Uterus (tissue), 4 donors: Measurements from ENCODE around the gene DOC2B. TPM values are rescaled to one million over a fixed set of nuclear protein-coding genes. Genes with fewer than 3 reads are reported as not detected.
A peak's percentile ranks its signal among the peaks of the same experiment; 100 is the strongest.
"Not testable (repeated sequence)": the region's sequence is repeated elsewhere in the genome, so short reads cannot be mapped to it uniquely, and the experiment has no call there.

Experiments used
- DNase-seq, 2 donors: peaks; one replicate each; pipeline ENCODE4 v3.0.0-alpha.2; 2019 to 2020
- H3K27ac ChIP-seq, 2 donors: fragments of 200-600 bp; sonication (generic); 1 replicate in 1 of 2; 2 replicates in 1 of 2; pipeline ENCODE4 v1.5.1; 2016 to 2018
- H3K27me3 ChIP-seq, 2 donors: fragments of 200-600 bp; sonication (generic); one replicate each; pipeline ENCODE4 v1.5.1; 2018 to 2019; ENCODE audit warnings: control low read depth in 1 of 2
- H3K36me3 ChIP-seq, 2 donors: fragments of 200-600 bp; sonication (generic); one replicate each; pipeline ENCODE4 v1.5.1; 2019; ENCODE audit warnings: control low read depth in 1 of 2
- H3K4me1 ChIP-seq, 2 donors: fragments of 200-600 bp; sonication (generic); one replicate each; pipeline ENCODE4 v1.5.1; 2018 to 2019; ENCODE audit warnings: control low read depth in 1 of 2
- H3K4me3 ChIP-seq, 2 donors: fragments of 200-600 bp; sonication (generic); 1 replicate in 1 of 2; 2 replicates in 1 of 2; pipeline ENCODE4 v1.5.1; 2018 to 2019; ENCODE audit warnings: mild to moderate bottlenecking in 1 of 2
- H3K9me3 ChIP-seq, 2 donors: fragments of 200-600 bp; sonication (generic); one replicate each; pipeline ENCODE4 v1.5.1; 2019; ENCODE audit warnings: control low read depth in 1 of 2
- POLR2A ChIP-seq, 2 donors: fragments of 450-650 bp; IDR thresholded peaks; one replicate each; pipeline ENCODE4 v1.6.1; 2016; ENCODE audit warnings: antibody characterized with exemption in 2 of 2, mild to moderate bottlenecking in 1 of 2, moderate library complexity in 1 of 2
- intact Hi-C: fragments of 100-400 bp; cut with DNase I; formaldehyde crosslinking; loops from one replicate; pipeline ENCODE4 v1.15.1; 2023; ENCODE audit warnings: low total_unique reads
- total RNA-seq, 4 donors: library from RNA; depleted of rRNA in 3 of 4; stranded (reverse); fragments of >200 nt in 3 of 4; gene quantifications; one replicate each; pipeline versions ENCODE4 v1.1.0 to v1.2.4, GENCODE V29; 2014 to 2023
- TF ChIP-seq, protein P1 (sequence below), 4 experiments: fragments of 200-600 bp in 2 of 4; fragments of 450-650 bp in 2 of 4; sonication (generic) in 2 of 4; IDR thresholded peaks; one replicate each; pipeline ENCODE4 v1.5.1; 2016 to 2019; ENCODE audit warnings: antibody characterized with exemption in 4 of 4, mild to moderate bottlenecking in 2 of 4, moderate library complexity in 1 of 4
- donor health status: DM: yes; HTN: yes; CAD: no.

The DOC2B gene
- total RNA-seq, 4 donors from 2014 or later: 3.8 to 45.3 (median 7.1) TPM

DNA sequence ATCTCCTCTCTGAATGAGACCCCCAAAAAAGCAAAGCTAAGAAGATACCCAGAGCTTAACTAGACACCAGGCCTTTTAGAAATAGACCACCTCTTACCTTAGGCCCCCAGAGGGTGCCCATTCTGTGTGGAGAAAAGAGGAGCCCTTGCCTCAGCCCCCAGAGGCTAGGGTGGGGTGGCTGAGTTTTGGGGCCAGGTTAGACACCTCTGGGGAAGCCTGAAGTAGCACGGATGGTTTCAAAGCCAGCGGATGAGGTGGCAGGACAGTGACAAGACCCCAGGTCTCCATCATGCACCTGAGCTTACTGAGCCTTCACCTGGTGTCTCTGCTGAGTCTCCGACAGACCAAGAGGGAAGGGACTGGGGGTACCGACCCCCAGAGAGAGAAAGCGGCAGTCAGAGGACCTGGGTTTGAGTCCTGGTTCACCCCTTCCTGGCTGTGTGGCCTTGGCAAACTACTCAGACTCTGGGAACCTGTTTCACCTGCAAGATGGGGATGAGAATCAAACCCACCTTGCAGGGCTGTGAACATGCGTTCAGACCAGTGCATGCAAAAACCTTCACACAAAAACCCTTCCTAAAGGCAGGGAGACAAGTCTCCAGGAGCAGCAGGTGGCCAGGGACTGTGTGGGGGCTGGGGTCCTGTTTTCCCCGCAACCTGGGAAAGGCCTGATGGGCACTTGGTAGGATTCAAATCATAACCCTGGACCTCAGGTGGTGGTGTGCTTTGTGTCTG lies 36.3 kb downstream of the DOC2B start:
- Histone ChIP-seq H3K4me3 (no peak overlapping the region), H3K4me1 (no peaks in the 10 kb centered on the region), H3K27me3 (no peaks in the 10 kb centered on the region), H3K9me3 (no peaks in the 10 kb centered on the region), H3K27ac (peak overlapping the region in 1 of 2 donors; percentile 6), H3K36me3 (no peaks in the 10 kb centered on the region)
- no peak for TF ChIP-seq POLR2A (IDR thresholded peaks at IDR 0.05)
- TF ChIP-seq, protein P1, sequence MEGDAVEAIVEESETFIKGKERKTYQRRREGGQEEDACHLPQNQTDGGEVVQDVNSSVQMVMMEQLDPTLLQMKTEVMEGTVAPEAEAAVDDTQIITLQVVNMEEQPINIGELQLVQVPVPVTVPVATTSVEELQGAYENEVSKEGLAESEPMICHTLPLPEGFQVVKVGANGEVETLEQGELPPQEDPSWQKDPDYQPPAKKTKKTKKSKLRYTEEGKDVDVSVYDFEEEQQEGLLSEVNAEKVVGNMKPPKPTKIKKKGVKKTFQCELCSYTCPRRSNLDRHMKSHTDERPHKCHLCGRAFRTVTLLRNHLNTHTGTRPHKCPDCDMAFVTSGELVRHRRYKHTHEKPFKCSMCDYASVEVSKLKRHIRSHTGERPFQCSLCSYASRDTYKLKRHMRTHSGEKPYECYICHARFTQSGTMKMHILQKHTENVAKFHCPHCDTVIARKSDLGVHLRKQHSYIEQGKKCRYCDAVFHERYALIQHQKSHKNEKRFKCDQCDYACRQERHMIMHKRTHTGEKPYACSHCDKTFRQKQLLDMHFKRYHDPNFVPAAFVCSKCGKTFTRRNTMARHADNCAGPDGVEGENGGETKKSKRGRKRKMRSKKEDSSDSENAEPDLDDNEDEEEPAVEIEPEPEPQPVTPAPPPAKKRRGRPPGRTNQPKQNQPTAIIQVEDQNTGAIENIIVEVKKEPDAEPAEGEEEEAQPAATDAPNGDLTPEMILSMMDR (IDR thresholded peaks at IDR 0.05): no peak
- peak; percentile 7 to 9 for DNase-seq
- intact Hi-C loops: no loop called here

DNA sequence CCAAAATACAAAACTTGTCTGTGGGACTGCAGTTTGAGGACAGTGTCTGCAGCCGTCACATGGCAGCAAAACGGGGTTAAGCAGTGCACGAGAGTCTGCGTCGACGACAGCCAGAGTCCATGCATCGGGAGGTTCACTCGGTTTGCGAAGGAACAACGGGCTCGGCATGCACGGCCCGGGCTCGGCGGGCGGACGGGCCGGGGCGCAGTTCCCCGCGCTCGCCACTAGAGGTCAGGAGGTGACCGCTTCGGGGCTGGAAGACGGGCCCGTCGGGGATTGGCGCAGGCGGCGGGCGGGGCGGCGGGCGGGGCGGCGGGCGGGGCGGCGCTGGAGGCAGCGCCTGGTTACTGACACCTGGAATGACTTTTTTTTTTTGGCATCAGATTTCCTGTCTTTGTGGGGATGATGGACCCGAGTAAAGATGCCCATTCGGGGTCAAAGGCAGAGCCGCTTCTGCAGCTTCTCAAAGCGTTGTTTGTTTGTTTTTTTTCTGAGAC lies 37.6 kb downstream of the DOC2B start:
- no peaks in the 10 kb centered on the region for H3K27me3 ChIP-seq
- TF ChIP-seq POLR2A (IDR thresholded peaks at IDR 0.05): no peak
- TF ChIP-seq, protein P1 (IDR thresholded peaks at IDR 0.05): peak; percentile 92 to 97 (median 94)
- DNase-seq: peak; percentile 72 to 89
- H3K27ac ChIP-seq: no peak overlapping the region
- no peak overlapping the region for H3K4me3 ChIP-seq
- H3K9me3 ChIP-seq: no peaks in the 10 kb centered on the region
- intact Hi-C loops: no loop called here
- H3K36me3 ChIP-seq: no peaks in the 10 kb centered on the region
- H3K4me1 ChIP-seq: no peaks in the 10 kb centered on the region

DNA sequence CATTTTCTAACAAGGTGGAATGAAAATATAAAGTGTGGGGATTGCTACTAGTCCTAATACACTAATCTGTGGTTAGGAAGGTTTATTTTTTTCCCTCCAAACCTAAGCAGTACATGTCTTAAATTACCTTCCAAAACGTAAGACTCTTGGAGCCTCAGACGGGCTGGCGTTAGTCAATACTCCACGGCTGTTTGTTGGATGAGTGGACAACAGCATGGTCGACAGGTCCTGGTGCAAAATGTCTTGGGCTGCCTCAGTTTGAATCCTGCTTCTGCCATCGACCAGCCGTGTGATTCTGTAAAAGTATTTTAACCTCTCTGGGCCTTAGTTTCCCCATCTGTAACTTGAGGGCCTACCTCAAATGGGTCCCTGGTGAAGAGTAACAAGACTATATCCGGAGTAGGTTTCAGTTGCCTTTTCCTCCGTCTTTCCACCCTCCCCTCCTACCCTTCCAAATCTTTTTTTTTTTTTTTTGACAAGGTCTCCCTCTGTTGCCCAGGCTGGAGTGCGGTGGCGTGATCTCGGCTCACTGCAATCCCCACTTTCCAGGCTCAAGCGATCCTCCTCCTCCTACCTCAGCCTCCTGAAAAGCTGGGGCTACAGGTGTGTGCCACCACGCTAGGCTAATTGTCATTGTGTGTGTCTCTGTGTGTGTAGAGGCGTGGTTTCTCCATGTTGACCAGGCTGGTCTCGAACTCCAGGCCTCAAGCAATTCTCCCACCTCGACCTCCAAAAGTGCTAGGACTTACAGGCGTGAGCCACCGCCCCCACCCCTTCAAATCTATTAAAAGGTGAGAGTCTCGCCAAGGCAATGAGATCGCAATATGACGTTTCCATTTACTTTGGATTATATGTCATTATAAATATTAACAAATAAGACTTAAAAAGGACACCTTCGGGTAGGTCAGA lies 38.3 kb downstream of the DOC2B start:
- intact Hi-C loops: no loop called here
- TF ChIP-seq, protein P1 (IDR thresholded peaks at IDR 0.05): no peak
- TF ChIP-seq POLR2A (IDR thresholded peaks at IDR 0.05): no peak
- no peak overlapping the region for H3K27ac ChIP-seq
- H3K4me1 ChIP-seq: no peaks in the 10 kb centered on the region
- H3K36me3 ChIP-seq: no peaks in the 10 kb centered on the region
- H3K9me3 ChIP-seq: no peaks in the 10 kb centered on the region
- no peak overlapping the region for H3K4me3 ChIP-seq
- no peak for DNase-seq
- H3K27me3 ChIP-seq: no peaks in the 10 kb centered on the region

DNA sequence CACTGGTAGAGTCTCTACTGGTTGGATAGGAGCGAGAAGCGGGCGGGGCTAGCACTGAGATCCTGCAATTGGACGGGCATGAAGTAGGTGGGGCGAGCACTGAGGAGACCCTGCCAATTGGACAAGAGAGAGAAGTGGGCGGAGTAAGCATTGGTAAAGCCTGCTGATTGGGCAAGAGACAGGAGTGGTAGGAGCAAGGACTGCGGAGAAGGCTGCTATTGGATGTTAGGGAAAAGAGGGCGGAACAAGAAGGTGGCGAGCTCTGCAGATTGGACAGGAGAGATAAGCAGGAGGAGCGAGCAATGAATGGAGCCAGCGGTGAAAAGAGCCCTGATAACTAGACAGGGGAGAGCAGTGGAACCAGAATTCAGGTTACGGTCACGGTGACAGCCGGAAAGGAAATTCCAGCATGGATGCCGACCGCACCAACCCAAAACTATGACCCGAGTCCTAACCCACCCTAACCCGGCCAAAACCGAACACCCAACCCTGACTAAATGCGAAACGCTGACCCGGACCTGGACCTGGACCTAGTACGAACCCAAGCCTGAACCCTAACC lies 39.3 kb downstream of the DOC2B start:
- intact Hi-C loops: no loop called here
- peak in 1 of 2 donors; percentile 23 for DNase-seq
- Histone ChIP-seq H3K36me3 (no peaks in the 10 kb centered on the region), H3K4me3 (no peak overlapping the region), H3K4me1 (no peaks in the 10 kb centered on the region), H3K27me3 (no peaks in the 10 kb centered on the region), H3K9me3 (no peaks in the 10 kb centered on the region), H3K27ac (no peak overlapping the region)
- no peak for TF ChIP-seq POLR2A (IDR thresholded peaks at IDR 0.05)

DNA sequence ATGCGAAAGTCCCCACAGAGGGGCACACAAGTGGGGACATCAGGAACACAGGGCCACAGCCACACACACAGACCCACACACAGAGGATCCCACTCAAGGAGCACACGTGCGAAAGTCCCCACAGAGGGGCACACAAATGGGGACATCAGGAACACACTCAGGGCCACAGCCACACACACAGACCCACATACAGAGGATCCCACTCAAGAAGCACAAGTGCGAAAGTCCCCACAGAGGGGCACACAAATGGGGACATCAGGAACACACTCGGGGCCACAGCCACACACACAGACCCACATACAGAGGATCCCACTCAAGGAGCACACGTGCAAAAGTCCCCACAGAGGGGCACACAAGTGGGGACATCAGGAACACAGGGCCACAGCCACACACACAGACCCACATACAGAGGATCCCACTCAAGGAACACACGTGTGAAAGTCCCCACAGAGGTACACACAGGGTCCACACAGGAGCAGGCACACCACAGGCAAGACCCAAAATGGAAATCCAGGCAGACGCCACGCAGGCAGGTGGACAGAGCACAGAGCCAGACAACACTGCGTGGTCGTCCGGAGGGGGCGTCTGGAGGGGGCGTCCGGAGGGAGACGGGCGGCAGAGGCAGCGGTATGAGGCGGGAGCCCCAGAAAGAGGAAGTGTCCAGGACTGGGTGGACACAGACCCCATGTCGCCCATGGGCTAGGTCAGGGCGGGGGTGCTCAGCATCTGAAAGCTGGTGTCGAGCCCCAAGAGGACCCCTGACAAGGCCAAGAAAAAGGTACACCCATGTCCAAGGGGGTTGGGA lies 41.8 kb downstream of the DOC2B start:
- H3K36me3 ChIP-seq, H3K27me3 ChIP-seq, H3K4me3 ChIP-seq, H3K4me1 ChIP-seq, H3K9me3 ChIP-seq, intact Hi-C loops, H3K27ac ChIP-seq: not testable (repeated sequence)
- peak in 1 of 2 donors; percentile 9 for DNase-seq

DNA sequence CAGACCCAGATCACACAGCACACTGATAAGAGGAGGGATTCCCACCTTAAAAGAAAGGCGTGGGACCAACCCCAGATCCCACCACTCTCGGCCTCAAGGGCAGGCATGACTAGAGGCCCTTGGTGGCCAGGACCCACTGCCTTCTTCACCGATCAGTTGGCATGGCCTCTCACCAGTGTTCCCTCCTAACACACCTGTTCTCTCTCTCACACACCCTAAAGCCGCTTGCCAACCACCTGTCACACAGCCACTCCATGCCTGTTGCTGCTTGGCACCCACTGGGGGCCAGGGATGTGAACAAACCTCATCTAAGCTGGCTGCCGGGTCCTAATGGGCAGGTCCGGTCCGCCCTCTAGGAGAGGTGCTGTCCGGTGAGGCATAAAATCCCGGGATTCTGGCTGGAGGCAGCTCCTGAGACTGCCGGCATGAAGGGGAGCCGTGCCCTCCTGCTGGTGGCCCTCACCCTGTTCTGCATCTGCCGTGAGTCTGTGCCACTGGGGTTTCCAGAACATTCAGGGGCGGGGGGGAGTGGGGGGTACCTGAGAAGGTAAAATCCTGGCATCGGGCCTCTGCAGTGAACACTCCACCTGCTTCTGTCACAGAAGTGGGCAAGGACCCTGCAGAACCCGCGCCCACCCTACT lies 44.2 kb downstream of the DOC2B start, which contains the start of gene SCGB1C2:
Gene SCGB1C2, plus strand, starts transcription at position 404 of the 642 bp plus-strand sequence. Its CDS starts 22 bp downstream, at position 426.
- H3K36me3 ChIP-seq, H3K9me3 ChIP-seq, intact Hi-C loops, H3K27ac ChIP-seq, DNase-seq, H3K4me3 ChIP-seq, H3K4me1 ChIP-seq, H3K27me3 ChIP-seq: not testable (repeated sequence)
